Dedifferentiated amniotic fluid mesenchymal stem cell (primary cell): ENCODE measurements around the gene NFE2L3.
"Not testable (repeated sequence)": the region's sequence is repeated elsewhere in the genome, so short reads cannot be mapped to it uniquely, and the experiment has no call there.

Experiments
- DNase-seq: peaks from one replicate; pipeline ENCODE4 v3.0.0-alpha.2; 2016; ENCODE audit errors: extremely low spot score

Gene NFE2L3

GRCh38 chr7:26151953-26152781 lies at the start of gene NFE2L3:
NFE2L3 (plus strand) TSS chr7:26152198; CDS start chr7:26152499, 301 bp downstream.
- DNase-seq, result no peak

DNA sequence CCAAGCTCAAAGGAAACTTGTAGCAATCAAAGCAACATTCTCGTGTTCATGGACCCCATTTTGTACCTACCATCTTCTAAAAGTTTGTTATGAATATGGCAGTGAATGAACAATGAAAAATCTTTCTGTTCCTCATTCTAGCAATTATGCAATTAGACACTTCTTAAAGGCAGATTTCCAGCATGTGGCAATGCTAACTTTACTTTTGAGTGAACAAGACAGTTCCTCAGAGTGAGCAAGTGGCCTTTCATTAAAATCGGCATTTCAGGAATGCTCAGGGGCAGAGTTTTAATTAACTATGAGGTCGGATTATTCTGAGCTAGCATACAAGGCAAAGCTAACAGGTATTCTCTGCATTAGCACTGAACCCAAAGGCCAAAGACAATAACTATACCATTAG lies 48.4 kb upstream of the NFE2L3 start:
- no peak for DNase-seq

GRCh38 chr7:26105236-26105635 lies 46.8 kb upstream of the NFE2L3 start:
- no peak for DNase-seq

DNA sequence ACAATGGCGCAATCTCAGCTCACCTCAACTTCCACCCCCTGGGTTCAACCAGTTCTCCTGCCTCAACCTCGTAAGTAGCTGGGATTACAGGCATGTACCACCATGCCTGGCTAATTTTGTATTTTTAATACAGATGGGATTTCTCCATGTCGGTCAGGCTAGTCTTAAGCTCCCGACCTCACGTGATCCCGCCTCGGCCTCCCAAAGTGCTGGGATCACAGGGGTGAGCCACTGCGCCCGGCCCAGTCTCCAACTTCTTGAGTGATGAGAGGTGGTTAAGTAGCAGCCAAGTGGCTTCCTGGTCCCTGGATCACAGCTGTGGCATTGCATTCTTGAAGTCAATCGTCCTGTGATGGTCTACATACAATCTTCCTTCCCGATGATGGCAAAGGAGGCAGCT lies 46.1 kb upstream of the NFE2L3 start:
- no peak for DNase-seq

DNA sequence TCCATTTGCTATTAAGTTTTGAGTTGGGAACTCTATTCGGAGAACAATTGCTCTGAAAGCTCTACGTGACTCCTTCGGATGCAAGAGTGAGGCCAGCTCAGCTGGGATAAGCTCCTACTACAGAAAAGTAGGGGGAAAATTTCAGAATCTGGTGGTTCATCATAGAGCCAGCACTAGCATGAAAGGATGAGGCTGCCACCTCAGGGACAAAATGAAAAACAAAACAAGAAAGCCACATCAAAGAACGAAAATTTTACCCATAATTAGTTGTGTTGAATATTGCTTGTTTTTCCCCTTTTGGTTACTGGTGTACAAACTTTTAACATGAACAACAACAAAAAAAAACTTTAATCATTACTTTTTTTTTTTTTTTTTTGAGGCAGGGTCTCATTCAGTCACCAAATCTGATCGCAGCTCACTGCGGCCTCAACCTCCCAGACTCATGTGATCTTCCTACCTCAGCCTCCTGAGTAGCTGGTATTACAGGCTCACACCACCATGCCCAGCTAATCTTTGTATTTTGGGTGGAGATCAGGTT lies 39.7 kb upstream of the NFE2L3 start:
- DNase-seq, result no peak

- no peak for DNase-seq
Measured at GRCh38 chr7:26115650-26116049, 36.3 kb upstream of the NFE2L3 start.

GRCh38 chr7:26117142-26117807 lies 34.7 kb upstream of the NFE2L3 start:
- DNase-seq, result no peak

- DNase-seq, result no peak
Measured at GRCh38 chr7:26117970-26118369, 34.0 kb upstream of the NFE2L3 start.

- DNase-seq, result no peak
Measured at GRCh38 chr7:26122745-26123144, 29.3 kb upstream of the NFE2L3 start.

DNA sequence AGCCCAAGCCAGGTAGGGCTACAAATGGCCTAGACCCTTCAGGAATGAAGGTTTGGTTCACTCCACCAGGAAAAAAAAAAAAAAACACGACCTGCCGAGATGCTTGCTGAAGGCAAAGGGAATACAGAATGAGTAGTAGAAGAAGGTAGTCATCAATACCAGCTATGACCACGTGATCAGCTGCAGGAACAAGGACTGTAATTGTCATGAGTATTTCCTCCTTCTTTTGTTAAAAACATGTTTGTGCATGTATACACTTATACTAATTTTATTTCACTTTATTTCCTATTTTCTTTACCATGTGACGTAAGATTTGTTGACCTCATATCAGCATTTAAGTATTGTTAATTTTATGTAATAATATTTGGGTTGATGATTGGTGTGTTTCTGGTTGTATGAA lies 27.2 kb upstream of the NFE2L3 start:
- not testable (repeated sequence) for DNase-seq

- DNase-seq, result no peak
Measured at GRCh38 chr7:26127411-26127810, 24.6 kb upstream of the NFE2L3 start.

- no peak for DNase-seq
Measured at GRCh38 chr7:26131056-26131589, 20.9 kb upstream of the NFE2L3 start.

GRCh38 chr7:26135076-26135475 lies 16.9 kb upstream of the NFE2L3 start:
- DNase-seq, result no peak

GRCh38 chr7:26135551-26135950 lies 16.4 kb upstream of the NFE2L3 start:
- DNase-seq, result no peak

DNA sequence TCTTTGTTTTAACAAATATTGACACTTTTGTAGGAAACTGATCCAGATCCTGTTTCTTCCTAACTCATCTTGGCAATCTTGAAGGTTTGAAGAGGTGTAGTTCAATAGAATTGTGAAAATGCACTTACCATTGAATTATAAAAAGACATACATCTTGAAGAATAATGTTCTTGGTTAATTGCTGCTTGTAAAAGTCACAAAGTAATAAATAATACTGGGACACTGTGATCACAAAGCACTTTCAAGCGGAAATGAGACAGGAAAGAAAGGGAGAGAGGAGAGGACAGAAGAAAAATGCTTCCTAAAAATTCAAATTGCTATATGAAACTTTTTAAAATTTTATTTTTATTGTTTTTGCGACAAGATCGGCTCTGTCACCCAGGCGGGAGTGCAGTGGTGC lies 15.2 kb upstream of the NFE2L3 start:
- no peak for DNase-seq

GRCh38 chr7:26140380-26140779 lies 11.6 kb upstream of the NFE2L3 start:
- DNase-seq, result no peak

- no peak for DNase-seq
Measured at GRCh38 chr7:26141077-26141476, 10.9 kb upstream of the NFE2L3 start.

DNA sequence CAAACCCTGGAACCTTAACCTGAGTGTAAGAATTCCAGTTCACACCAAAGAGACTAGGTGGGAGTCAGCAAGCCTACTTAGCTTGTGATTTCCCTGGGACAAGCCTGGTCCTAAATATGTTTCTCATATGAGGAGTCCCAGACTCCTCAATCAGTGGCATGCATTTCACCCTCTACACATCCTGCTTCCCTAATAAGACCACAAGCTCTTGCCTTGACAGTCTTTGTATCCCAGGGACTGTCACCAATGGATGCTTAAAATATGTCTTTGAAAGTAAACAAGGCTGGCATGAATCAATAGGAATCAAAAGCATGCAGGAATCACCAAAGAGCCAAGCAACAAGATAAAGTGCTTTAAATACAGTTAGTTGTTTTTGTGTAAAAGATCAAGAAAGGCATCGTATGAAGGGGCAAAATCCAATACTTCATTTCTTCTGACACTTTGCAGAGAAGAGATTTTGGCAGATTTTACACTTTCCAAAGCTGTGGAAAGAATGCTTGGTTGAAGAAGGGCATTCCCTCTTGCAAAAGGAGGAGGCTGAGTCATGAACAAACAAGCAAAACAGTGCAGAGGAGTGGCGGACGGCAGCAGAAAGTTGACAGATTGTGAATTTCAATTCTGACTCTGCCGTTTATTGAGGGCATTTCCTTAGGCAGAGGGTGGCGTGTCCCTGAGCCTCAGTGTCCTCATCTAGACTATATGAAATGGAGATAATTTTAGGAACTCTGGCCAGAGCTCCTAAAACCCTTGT lies 8.5 kb upstream of the NFE2L3 start:
- peak; percentile 47 for DNase-seq

GRCh38 chr7:26144184-26145080 lies 7.6 kb upstream of the NFE2L3 start:
- DNase-seq, result no peak

DNA sequence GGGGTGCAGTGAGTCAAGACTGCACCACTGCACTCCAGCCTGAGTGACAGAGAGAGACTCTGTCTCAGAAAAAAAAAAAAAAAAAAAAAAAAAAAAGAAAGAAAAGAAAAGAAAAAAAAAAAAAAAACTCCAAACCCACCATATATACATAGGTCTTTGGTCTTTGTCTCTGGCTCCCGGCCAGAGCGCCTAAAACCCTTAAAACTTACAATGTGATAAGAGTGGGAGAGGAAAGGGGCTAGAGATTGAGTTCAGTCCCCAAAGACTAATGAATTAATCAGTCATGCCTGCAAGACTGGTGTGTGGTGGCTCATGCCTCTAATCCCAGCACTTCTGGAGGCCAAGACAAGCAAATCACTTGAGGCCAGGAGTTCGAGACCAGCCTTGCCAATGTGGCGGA lies 6.8 kb upstream of the NFE2L3 start:
- DNase-seq, result no peak

- DNase-seq, result no peak
Measured at GRCh38 chr7:26147030-26147429, 5.0 kb upstream of the NFE2L3 start.
